K562 (cell line): Measurements from ENCODE around the gene CCDC136. TPM values are rescaled to one million over a fixed set of nuclear protein-coding genes. Genes with fewer than 3 reads are reported as not detected.

Experiments
- C11orf30 ChIP-seq: fragments of 450-650 bp; IDR thresholded peaks from 2 replicates; pipeline ENCODE4 v1.6.1; 2016; ENCODE audit warnings: low read depth, mild to moderate bottlenecking
- GABPA ChIP-seq: fragments of 200-800 bp; sonication (Bioruptor generic); conservative IDR thresholded peaks from 2 replicates; pipeline ENCODE4 v1.6.1; 2016; ENCODE audit warnings: low read depth, missing genetic modification characterization, missing compliant biosample characterization
- TOE1 ChIP-seq, 2 experiments: fragments of 450-650 bp in 1 of 2; sonication (generic) in 1 of 2; formaldehyde crosslinking in 1 of 2; IDR thresholded peaks; 2 replicates each; pipeline versions ENCODE4 v1.7.1 to v1.8.0; 2016 to 2022; ENCODE audit warnings: borderline replicate concordance in 2 of 2, mild to moderate bottlenecking in 2 of 2, antibody characterized with exemption in 1 of 2, inconsistent platforms in 1 of 2, low read depth in 1 of 2, missing genetic modification reagents in 1 of 2, moderate library complexity in 1 of 2
- XRCC3 ChIP-seq: fragments of 450-650 bp; IDR thresholded peaks from 2 replicates; pipeline ENCODE4 v1.6.1; 2017; ENCODE audit warnings: mild to moderate bottlenecking, moderate library complexity
- ZNF140 ChIP-seq: fragments of 250-450 bp; sonication (Bioruptor Pico); IDR thresholded peaks from 2 replicates; pipeline ENCODE4 v1.8.0; 2021; ENCODE audit warnings: moderate library complexity, mild to moderate bottlenecking, inconsistent platforms
- ZNF175 ChIP-seq: fragments of 200-800 bp; sonication (Bioruptor generic); IDR thresholded peaks from 2 replicates; pipeline ENCODE4 v1.6.1; 2016; ENCODE audit warnings: low read depth, mild to moderate bottlenecking, missing genetic modification characterization, missing compliant biosample characterization
- polyA plus RNA-seq, 8 experiments: library from polyadenylated mRNA; depleted of rRNA in 4 of 8; stranded (reverse) in 5 of 8; unstranded in 3 of 8; fragments of >200 nt; fragmentation: Nextera tagmentation in 2 of 8; fragmentation: Illumina TruSeq in 1 of 8; extraction: Ambion mirVana in 2 of 8; extraction: Trizol in 1 of 8; gene quantifications; 2 replicates each; pipeline versions ENCODE4 v1.2.1 to v1.2.3, GENCODE V29; 2011 to 2014; ENCODE audit warnings: inconsistent platforms in 1 of 8, missing spikeins in 1 of 8
- total RNA-seq, 7 experiments: library from RNA; depleted of rRNA in 6 of 7; stranded (reverse); fragments of >200 nt in 6 of 7; fragmentation: Illumina TruSeq in 2 of 7; extraction: Trizol in 2 of 7; gene quantifications; 2 replicates each; pipeline versions ENCODE4 v1.2.1 to v1.2.3, GENCODE V29; 2011 to 2021; ENCODE audit warnings: low replicate concordance in 1 of 7
- TF ChIP-seq, protein P1 (sequence below): sonication (generic); formaldehyde crosslinking; IDR thresholded peaks from 2 replicates; pipeline ENCODE4 v1.8.0; 2022; ENCODE audit warnings: mild to moderate bottlenecking, missing genetic modification reagents
- TF ChIP-seq, protein P2 (sequence below): fragments of 200-800 bp; sonication (Bioruptor generic); IDR thresholded peaks from 2 replicates; pipeline ENCODE4 v1.6.1; 2016; ENCODE audit warnings: missing genetic modification characterization, missing compliant biosample characterization
- TF ChIP-seq, protein P3 (sequence below), 2 experiments: fragments of 450-650 bp in 1 of 2; sonication (generic) in 1 of 2; formaldehyde crosslinking in 1 of 2; IDR thresholded peaks in 1 of 2; conservative IDR thresholded peaks in 1 of 2; 2 replicates each; pipeline versions ENCODE4 v1.6.1 to v1.8.1; 2016 to 2023; ENCODE audit warnings: mild to moderate bottlenecking in 2 of 2, moderate library complexity in 2 of 2, inconsistent platforms in 1 of 2, missing genetic modification reagents in 1 of 2
- TF ChIP-seq, protein P4 (sequence below), 3 experiments: fragments of 200-800 bp in 1 of 3; fragments of 250-450 bp in 1 of 3; fragments of 450-650 bp in 1 of 3; sonication (Bioruptor Pico) in 1 of 3; sonication (Bioruptor generic) in 1 of 3; formaldehyde crosslinking in 1 of 3; IDR thresholded peaks; 2 replicates each; pipeline versions ENCODE4 v1.6.1 to v1.8.0; 2016 to 2022; ENCODE audit warnings: mild to moderate bottlenecking in 2 of 3, missing genetic modification characterization in 2 of 3, missing compliant biosample characterization in 1 of 3, moderate library complexity in 1 of 3
- TF ChIP-seq, protein P5 (sequence below), 2 experiments: IDR thresholded peaks; 2 replicates each; pipeline ENCODE4 v1.6.1; 2011; ENCODE audit warnings: borderline replicate concordance in 1 of 2, control low read depth in 1 of 2, low read depth in 1 of 2, low read length in 1 of 2, mild to moderate bottlenecking in 1 of 2, mixed read lengths in 1 of 2, moderate library complexity in 1 of 2; ENCODE audit not compliant: insufficient read depth in 1 of 2, insufficient read length in 1 of 2, poor library complexity in 1 of 2, severe bottlenecking in 1 of 2; ENCODE audit errors: extremely low read depth in 1 of 2

Gene CCDC136
- total and polyA plus RNA-seq, 9 of the 15 experiments (the other 6 are each of a cell fraction or from before 2014, with no cell fraction given) = 2.4 to 40.8 (median 26.5) TPM

DNA sequence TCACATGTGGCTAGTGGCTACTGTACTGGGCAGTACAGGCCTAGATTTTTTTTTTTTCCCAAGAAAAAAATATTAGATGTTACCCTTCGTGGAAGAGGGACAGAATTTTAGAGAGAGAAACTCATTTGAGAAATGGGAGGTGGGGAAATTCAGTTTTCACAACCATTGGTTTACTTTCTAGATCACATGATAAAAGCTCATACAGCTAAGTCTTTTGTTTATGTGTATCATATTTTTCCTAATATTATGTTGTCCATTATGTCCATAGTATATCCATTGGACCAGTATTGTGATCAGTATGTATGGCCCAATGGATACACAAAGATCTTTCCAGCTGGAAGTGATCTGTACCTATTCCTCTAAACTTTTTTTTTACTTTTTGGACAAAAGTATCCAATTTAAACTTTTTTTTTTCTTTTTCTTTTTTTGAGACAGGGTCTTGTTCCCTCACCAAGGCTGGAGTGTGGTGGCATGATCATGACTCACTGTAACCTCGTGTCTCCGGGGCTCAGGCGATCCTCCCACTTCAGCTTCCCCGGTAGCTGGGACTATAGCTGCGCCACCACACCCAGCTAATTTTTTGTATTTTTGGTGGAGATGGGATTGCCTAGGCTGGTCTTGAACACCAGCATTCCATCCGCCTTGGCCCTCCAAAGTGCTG is 48.5 kb upstream of the CCDC136 start (continued):
- TF ChIP-seq, protein P1, sequence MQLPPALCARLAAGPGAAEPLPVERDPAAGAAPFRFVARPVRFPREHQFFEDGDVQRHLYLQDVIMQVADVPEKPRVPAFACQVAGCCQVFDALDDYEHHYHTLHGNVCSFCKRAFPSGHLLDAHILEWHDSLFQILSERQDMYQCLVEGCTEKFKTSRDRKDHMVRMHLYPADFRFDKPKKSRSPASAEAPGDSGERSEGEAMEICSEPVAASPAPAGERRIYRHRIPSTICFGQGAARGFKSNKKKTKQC (CRISPR knock-in tag) = no peak
- TF ChIP-seq, protein P2, sequence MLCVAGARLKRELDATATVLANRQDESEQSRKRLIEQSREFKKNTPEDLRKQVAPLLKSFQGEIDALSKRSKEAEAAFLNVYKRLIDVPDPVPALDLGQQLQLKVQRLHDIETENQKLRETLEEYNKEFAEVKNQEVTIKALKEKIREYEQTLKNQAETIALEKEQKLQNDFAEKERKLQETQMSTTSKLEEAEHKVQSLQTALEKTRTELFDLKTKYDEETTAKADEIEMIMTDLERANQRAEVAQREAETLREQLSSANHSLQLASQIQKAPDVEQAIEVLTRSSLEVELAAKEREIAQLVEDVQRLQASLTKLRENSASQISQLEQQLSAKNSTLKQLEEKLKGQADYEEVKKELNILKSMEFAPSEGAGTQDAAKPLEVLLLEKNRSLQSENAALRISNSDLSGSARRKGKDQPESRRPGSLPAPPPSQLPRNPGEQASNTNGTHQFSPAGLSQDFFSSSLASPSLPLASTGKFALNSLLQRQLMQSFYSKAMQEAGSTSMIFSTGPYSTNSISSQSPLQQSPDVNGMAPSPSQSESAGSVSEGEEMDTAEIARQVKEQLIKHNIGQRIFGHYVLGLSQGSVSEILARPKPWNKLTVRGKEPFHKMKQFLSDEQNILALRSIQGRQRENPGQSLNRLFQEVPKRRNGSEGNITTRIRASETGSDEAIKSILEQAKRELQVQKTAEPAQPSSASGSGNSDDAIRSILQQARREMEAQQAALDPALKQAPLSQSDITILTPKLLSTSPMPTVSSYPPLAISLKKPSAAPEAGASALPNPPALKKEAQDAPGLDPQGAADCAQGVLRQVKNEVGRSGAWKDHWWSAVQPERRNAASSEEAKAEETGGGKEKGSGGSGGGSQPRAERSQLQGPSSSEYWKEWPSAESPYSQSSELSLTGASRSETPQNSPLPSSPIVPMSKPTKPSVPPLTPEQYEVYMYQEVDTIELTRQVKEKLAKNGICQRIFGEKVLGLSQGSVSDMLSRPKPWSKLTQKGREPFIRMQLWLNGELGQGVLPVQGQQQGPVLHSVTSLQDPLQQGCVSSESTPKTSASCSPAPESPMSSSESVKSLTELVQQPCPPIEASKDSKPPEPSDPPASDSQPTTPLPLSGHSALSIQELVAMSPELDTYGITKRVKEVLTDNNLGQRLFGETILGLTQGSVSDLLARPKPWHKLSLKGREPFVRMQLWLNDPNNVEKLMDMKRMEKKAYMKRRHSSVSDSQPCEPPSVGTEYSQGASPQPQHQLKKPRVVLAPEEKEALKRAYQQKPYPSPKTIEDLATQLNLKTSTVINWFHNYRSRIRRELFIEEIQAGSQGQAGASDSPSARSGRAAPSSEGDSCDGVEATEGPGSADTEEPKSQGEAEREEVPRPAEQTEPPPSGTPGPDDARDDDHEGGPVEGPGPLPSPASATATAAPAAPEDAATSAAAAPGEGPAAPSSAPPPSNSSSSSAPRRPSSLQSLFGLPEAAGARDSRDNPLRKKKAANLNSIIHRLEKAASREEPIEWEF (CRISPR knock-in tag) = no peak
- TF ChIP-seq, protein P3, sequence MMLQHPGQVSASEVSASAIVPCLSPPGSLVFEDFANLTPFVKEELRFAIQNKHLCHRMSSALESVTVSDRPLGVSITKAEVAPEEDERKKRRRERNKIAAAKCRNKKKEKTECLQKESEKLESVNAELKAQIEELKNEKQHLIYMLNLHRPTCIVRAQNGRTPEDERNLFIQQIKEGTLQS (IDR thresholded peaks at IDR 0.05) = peak; percentile 87
- TF ChIP-seq, protein P3 (CRISPR knock-in tag; conservative IDR thresholded peaks at IDR 0.05) = peak; percentile 44; the same call in 1 of the 2 replicates
- TF ChIP-seq, protein P4, sequence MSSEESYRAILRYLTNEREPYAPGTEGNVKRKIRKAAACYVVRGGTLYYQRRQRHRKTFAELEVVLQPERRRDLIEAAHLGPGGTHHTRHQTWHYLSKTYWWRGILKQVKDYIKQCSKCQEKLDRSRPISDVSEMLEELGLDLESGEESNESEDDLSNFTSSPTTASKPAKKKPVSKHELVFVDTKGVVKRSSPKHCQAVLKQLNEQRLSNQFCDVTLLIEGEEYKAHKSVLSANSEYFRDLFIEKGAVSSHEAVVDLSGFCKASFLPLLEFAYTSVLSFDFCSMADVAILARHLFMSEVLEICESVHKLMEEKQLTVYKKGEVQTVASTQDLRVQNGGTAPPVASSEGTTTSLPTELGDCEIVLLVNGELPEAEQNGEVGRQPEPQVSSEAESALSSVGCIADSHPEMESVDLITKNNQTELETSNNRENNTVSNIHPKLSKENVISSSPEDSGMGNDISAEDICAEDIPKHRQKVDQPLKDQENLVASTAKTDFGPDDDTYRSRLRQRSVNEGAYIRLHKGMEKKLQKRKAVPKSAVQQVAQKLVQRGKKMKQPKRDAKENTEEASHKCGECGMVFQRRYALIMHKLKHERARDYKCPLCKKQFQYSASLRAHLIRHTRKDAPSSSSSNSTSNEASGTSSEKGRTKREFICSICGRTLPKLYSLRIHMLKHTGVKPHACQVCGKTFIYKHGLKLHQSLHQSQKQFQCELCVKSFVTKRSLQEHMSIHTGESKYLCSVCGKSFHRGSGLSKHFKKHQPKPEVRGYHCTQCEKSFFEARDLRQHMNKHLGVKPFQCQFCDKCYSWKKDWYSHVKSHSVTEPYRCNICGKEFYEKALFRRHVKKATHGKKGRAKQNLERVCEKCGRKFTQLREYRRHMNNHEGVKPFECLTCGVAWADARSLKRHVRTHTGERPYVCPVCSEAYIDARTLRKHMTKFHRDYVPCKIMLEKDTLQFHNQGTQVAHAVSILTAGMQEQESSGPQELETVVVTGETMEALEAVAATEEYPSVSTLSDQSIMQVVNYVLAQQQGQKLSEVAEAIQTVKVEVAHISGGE (CRISPR knock-in tag; IDR thresholded peaks at IDR 0.05) = no peak
- TF ChIP-seq, protein P5, sequence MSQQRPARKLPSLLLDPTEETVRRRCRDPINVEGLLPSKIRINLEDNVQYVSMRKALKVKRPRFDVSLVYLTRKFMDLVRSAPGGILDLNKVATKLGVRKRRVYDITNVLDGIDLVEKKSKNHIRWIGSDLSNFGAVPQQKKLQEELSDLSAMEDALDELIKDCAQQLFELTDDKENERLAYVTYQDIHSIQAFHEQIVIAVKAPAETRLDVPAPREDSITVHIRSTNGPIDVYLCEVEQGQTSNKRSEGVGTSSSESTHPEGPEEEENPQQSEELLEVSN (IDR thresholded peaks at IDR 0.05; ENCODE audit: borderline replicate concordance in 1 of 2, extremely low read depth in 1 of 2, insufficient read depth in 1 of 2, insufficient read length in 1 of 2, low read depth in 1 of 2, low read length in 1 of 2, poor library complexity in 1 of 2, severe bottlenecking in 1 of 2) = peak in 1 of 2 experiments; percentile 48
- TF ChIP-seq C11orf30 (no peak), GABPA (0 out of 2 replicates have a peak, but pooled peaks have one; percentile 19), TOE1 (IDR thresholded peaks at IDR 0.05; ENCODE audit: borderline replicate concordance) (peak; percentile 48), TOE1 (CRISPR knock-in tag; IDR thresholded peaks at IDR 0.05; ENCODE audit: borderline replicate concordance, low read depth) (no peak), ZNF175 (no peak), ZNF140 (CRISPR knock-in tag) (no peak), XRCC3 (no peak)
